GM12878 (cell line): ENCODE measurements around the gene SLC25A48. TPM values are rescaled to one million over a fixed set of nuclear protein-coding genes. Genes with fewer than 3 reads are reported as not detected.

Source experiments
- ATAC-seq: fragments of 200-7000 bp; cut with Tn5 transposase; 3 replicates; pipeline ENCODE4 v1.9.1; 2020; ENCODE audit warnings: mild to moderate bottlenecking, moderate library complexity
- BruUV-seq: library from RNA; stranded (reverse); fragments of 400-500 nt; replicated peaks from 2 replicates; lab custom pipeline; 2021; lab: Mats Ljungman, UMichigan
- CTCF ChIA-PET: fragments of 300-600 bp; sonication (Branson Sonifier 250); formaldehyde crosslinking; extraction: SDS; loops from one replicate; lab custom pipeline; 2021; ENCODE audit warnings: inconsistent platforms; lab: Yijun Ruan, JAX
- POLR2A ChIA-PET: fragments of 350-600 bp; formaldehyde crosslinking; extraction: SDS; loops from one replicate; lab custom pipeline; 2021; ENCODE audit warnings: inconsistent platforms; lab: Charles Lee
- RAD21 ChIA-PET: fragments of 300-600 bp; sonication (Branson Sonifier 250); formaldehyde crosslinking; loops from one replicate; lab custom pipeline; 2023; ENCODE audit warnings: antibody characterized with exemption; ENCODE audit not compliant: unreplicated experiment; lab: Charles Lee
- SMC1A ChIA-PET: fragments of 300-600 bp; sonication (Branson Sonifier 250); formaldehyde crosslinking; loops from one replicate; lab custom pipeline; 2023; ENCODE audit not compliant: unreplicated experiment, uncharacterized antibody; lab: Charles Lee
- DNase-seq: peaks from one replicate; pipeline ENCODE4 v3.0.0-alpha.2; 2011; ENCODE audit warnings: low read depth, low spot score
- FAIRE-seq: peaks from 3 replicates; lab custom pipeline; 2011; peaks lifted over from hg19 to GRCh38; lab: Jason Lieb, UNC
- H2AFZ ChIP-seq: 2 replicates; pipeline ENCODE4 v1.6.0; 2011; ENCODE audit warnings: low read depth, low read length, control low read depth; ENCODE audit not compliant: control insufficient read depth
- H3K27ac ChIP-seq: 2 replicates; pipeline ENCODE4 v1.5.1; 2011; ENCODE audit warnings: control low read depth; ENCODE audit not compliant: control insufficient read depth, insufficient read depth
- H3K27me3 ChIP-seq, 2 experiments: replicated peaks in 1 of 2; 2 replicates each; pipeline versions ENCODE4 v1.6.0 to v1.6.1; 2011; ENCODE audit warnings: low read length in 1 of 2; ENCODE audit not compliant: control insufficient read depth in 2 of 2, insufficient read depth in 2 of 2
- H3K36me3 ChIP-seq, 2 experiments: 2 replicates each; pipeline ENCODE4 v1.5.1; 2011; ENCODE audit warnings: low read length in 1 of 2; ENCODE audit not compliant: control insufficient read depth in 2 of 2, insufficient read depth in 2 of 2
- H3K4me1 ChIP-seq: 2 replicates; pipeline ENCODE4 v1.6.1; 2011; ENCODE audit warnings: mild to moderate bottlenecking, low read length, moderate library complexity, mixed read lengths; ENCODE audit not compliant: control insufficient read depth, insufficient read depth
- H3K4me2 ChIP-seq: 2 replicates; pipeline ENCODE4 v1.6.0; 2011; ENCODE audit warnings: control low read depth; ENCODE audit not compliant: control insufficient read depth, insufficient read depth
- H3K4me3 ChIP-seq: fragments of 200-600 bp; sonication (generic); 2 replicates; pipeline ENCODE4 v1.5.1; 2016
- H3K79me2 ChIP-seq: 2 replicates; pipeline ENCODE4 v1.6.0; 2011; ENCODE audit warnings: low read length; ENCODE audit not compliant: control insufficient read depth, insufficient read depth
- H3K9ac ChIP-seq: 2 replicates; pipeline ENCODE4 v1.8.0; 2011; ENCODE audit warnings: low read length, control low read depth, mixed read lengths; ENCODE audit not compliant: control insufficient read depth, insufficient read depth
- H3K9me3 ChIP-seq: replicated peaks from 3 replicates; pipeline ENCODE4 v1.5.1; 2011; ENCODE audit warnings: mild to moderate bottlenecking, low read length; ENCODE audit not compliant: control insufficient read depth, insufficient read depth
- H4K20me1 ChIP-seq: 2 replicates; pipeline ENCODE4 v1.6.0; 2011; ENCODE audit not compliant: control insufficient read depth, insufficient read depth
- FOXK2 ChIP-seq: fragments of 450-650 bp; IDR thresholded peaks from 2 replicates; pipeline ENCODE4 v1.6.1; 2017; ENCODE audit warnings: mild to moderate bottlenecking, moderate library complexity
- FOXM1 ChIP-seq: IDR thresholded peaks from 2 replicates; pipeline ENCODE4 v1.6.1; 2012; ENCODE audit warnings: low read depth, mild to moderate bottlenecking, inconsistent platforms, low read length, moderate library complexity
- HDGF ChIP-seq: fragments of 450-650 bp; IDR thresholded peaks from 2 replicates; pipeline ENCODE4 v1.6.1; 2016; ENCODE audit warnings: antibody characterized with exemption
- PRDM15 ChIP-seq: fragments of 450-650 bp; formaldehyde crosslinking; IDR thresholded peaks from 2 replicates; pipeline ENCODE4 v1.4.0; 2020; ENCODE audit warnings: mild to moderate bottlenecking, moderate library complexity
- RAD51 ChIP-seq: fragments of 450-650 bp; IDR thresholded peaks from 2 replicates; pipeline ENCODE4 v1.6.1; 2016; ENCODE audit warnings: moderate library complexity, mild to moderate bottlenecking, inconsistent platforms
- RB1 ChIP-seq: fragments of 450-650 bp; formaldehyde crosslinking; IDR thresholded peaks from 2 replicates; pipeline ENCODE4 v1.6.1; 2017; ENCODE audit warnings: mild to moderate bottlenecking, borderline replicate concordance
- SREBF1 ChIP-seq: IDR thresholded peaks from 2 replicates; pipeline ENCODE4 v1.6.1; 2012; ENCODE audit warnings: mild to moderate bottlenecking, low read length
- WGBS: methylation state at CpG from one replicate; pipeline ENCODE4 v1.1.6; 2016; ENCODE audit warnings: low lambda C conversion rate; ENCODE audit not compliant: insufficient replicate concordance, insufficient coverage; ENCODE audit errors: missing lambda C conversion rate; 5-methylcytosine and 5-hydroxymethylcytosine counted together
- in situ Hi-C: fragments of 300-500 bp; cut with MboI; formaldehyde crosslinking; loops from 9 replicates; pipeline ENCODE4 v1.14.3; 2018; ENCODE audit warnings: mixed read lengths
- intact Hi-C: fragments of 100-400 bp; cut with micrococcal nuclease; formaldehyde crosslinking; loops from one replicate; pipeline ENCODE4 v1.14.2; 2022; ENCODE audit not compliant: unreplicated experiment
- polyA plus RNA-seq, 11 experiments: library from polyadenylated mRNA; depleted of rRNA in 4 of 11; unstranded in 6 of 11; stranded (reverse) in 5 of 11; fragments of >200 nt; fragmentation: Nextera tagmentation in 4 of 11; fragmentation: Illumina TruSeq in 1 of 11; extraction: Ambion mirVana in 4 of 11; extraction: Trizol in 1 of 11; gene quantifications; 1 replicate in 1 of 11; 2 replicates in 10 of 11; pipeline versions ENCODE4 v1.2.1 to v1.2.3, GENCODE V29; 2011 to 2016; ENCODE audit warnings: inconsistent platforms in 2 of 11, missing spikeins in 2 of 11, low read depth in 1 of 11
- total RNA-seq, 4 experiments: library from RNA; depleted of rRNA in 3 of 4; stranded (reverse); fragments of >200 nt in 3 of 4; fragmentation: Illumina TruSeq in 1 of 4; extraction: Trizol in 1 of 4; gene quantifications; 2 replicates each; pipeline versions ENCODE4 v1.2.1 to v1.2.3, GENCODE V29; 2013 to 2021

SLC25A48 gene
- total and polyA plus RNA-seq, 10 of the 15 experiments (the other 5 are each of a cell fraction or from before 2014, with no cell fraction given) = 0.06 TPM; not detected in 9

- no peaks in the 10 kb centered on the region for H3K4me1 ChIP-seq
- no peak overlapping the region for H2AFZ ChIP-seq
- in situ Hi-C loops = no loop called here
- H3K4me3 ChIP-seq = no peak overlapping the region
- ChIA-PET RAD21 (no interaction called here), POLR2A (no interaction called here), SMC1A (no interaction called here), CTCF (interaction anchor here (1.1 to 1.3 kb wide), 3 partner anchors 14 to 313 kb away, joined by 3 to 5 read pairs (median 3); no protein-coding TSS in a partner anchor)
- intact Hi-C loops = no loop called here
- H3K4me2 ChIP-seq = no peak overlapping the region
- no peaks in the 10 kb centered on the region for H3K9me3 ChIP-seq
- H4K20me1 ChIP-seq = no peaks in the 10 kb centered on the region
- no peak for ATAC-seq
- no peak for FAIRE-seq
- no peaks in the 10 kb centered on the region; a peak in 1 of 4 replicates for H3K27me3 ChIP-seq
- no peak for DNase-seq
- WGBS = 26% methylated on average over 3 of the region's 3 CpGs
- BruUV-seq = no TSS peak
- no peak for TF ChIP-seq HDGF
- H3K79me2 ChIP-seq = no peaks in the 10 kb centered on the region
- no peaks in the 10 kb centered on the region for H3K36me3 ChIP-seq
- H3K9ac ChIP-seq = no peak overlapping the region
- no peak overlapping the region for H3K27ac ChIP-seq
Observed at GRCh38 chr5:135874461-135874860, 40.0 kb downstream of the SLC25A48 start.

GRCh38 chr5:135875567-135875966, 41.1 kb downstream of the SLC25A48 start:
- Histone ChIP-seq H2AFZ (no peak overlapping the region), H4K20me1 (no peaks in the 10 kb centered on the region), H3K27me3 (no peaks in the 10 kb centered on the region; a peak in 1 of 4 replicates), H3K4me3 (no peak overlapping the region), H3K4me2 (no peak overlapping the region), H3K36me3 (no peaks in the 10 kb centered on the region), H3K9ac (no peak overlapping the region), H3K27ac (no peak overlapping the region), H3K4me1 (no peaks in the 10 kb centered on the region), H3K79me2 (no peaks in the 10 kb centered on the region), H3K9me3 (no peaks in the 10 kb centered on the region)
- CTCF ChIA-PET = interaction anchor here (1.1 to 1.3 kb wide), 2 partner anchors 13 to 45 kb away, joined by 3 read pairs; no protein-coding TSS in a partner anchor
- RAD21 ChIA-PET = no interaction called here
- TF ChIP-seq RB1 (no peak), FOXK2 (no peak), SREBF1 (no peak), PRDM15 (CRISPR knock-in tag) (no peak), FOXM1 (no peak), RAD51 (no peak)
- intact Hi-C loops (no loop called here), in situ Hi-C loops (no loop called here)
- POLR2A ChIA-PET = no interaction called here
- ATAC-seq (no peak), FAIRE-seq (no peak), DNase-seq (no peak)
- SMC1A ChIA-PET = interaction anchor here (0.5 kb wide), 1 partner anchor 412 kb away, joined by 3 read pairs; no protein-coding TSS in a partner anchor
- 58% methylated on average over 3 of the region's 3 CpGs for WGBS
- no TSS peak for BruUV-seq
